ENCODE data around the gene TOMM6.

GRCh38 chr6:41818271-41819054, 31.0 kb downstream of the TOMM6 start:
- TF ChIP-seq CTCF (IDR thresholded peaks at IDR 0.05; ENCODE audit: insufficient read depth, low read length) (no peak), GABPA (IDR thresholded peaks at IDR 0.05; ENCODE audit: low read depth) (no peak), REST (IDR thresholded peaks at IDR 0.05; ENCODE audit: insufficient replicate concordance, low read depth) (no peak), POLR2AphosphoS5 (IDR thresholded peaks at IDR 0.05; ENCODE audit: low read depth) (no peak)
